8988T (cell line): ENCODE data around the gene RS1.

Source experiments
- DNase-seq: peaks from one replicate; pipeline ENCODE4 v3.0.0; 2011

RS1 gene

GRCh38 chrX:18672008-18672407, at the start of gene RS1:
RS1 (minus strand) TSS chrX:18672108; CDS start chrX:18672068, 40 bp downstream.
- no peak for DNase-seq

DNA sequence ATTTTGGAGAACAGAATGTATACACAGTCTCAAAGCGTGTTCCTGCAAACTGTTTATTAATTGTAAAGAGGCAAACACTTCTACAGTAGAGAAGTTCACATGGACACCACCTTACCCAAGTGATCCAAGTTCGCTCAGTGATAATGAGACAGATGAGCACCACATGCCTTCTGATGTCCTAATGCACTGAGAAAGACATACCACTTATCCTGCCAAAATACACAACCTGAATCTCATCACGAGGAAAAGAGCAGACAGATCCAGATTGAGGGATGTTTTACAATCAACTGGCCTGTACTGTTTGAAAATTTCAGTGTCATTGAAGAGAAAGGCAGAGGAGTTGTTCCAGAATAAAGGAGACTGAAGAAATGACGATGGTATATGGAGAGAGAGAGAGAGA, 47.9 kb upstream of the RS1 start:
- DNase-seq = no peak

DNA sequence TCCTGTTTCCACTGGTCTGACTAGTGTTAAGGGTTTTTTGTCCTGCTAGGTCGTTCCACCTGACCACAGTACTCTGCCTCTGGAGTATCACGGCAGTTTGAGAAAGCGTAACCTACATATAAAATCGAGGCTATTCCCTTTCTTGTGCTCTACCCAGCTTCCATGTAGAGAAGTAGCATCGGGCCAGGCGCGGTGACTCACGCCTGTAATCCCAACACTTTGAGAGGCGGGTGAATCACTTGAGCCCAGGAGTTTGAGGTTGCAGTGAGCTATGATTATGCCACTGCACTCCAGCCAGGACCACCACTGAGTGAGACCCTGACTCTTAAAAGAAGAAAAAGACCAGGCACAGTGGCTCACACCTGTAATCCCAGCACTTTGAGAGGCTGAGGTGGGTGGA, 43.0 kb upstream of the RS1 start:
- no peak for DNase-seq

DNA sequence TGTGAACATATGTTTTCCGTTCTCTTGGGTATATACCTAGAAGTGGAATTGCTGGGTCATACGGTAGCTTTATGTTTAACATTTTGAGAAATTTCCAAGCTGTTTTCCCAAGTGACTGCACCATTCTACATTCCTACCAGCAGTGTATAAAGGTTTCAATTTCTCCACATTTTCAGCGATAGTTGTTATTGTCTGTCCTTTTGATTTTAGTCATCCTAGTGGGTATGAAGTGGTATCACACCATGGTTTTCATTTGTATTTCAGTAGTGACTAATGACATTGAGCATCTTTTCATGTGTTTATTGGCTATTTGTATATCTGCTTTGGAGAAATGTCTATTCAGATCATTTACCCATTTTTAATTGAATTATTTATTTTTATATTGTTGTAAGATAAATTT, 37.9 kb upstream of the RS1 start:
- DNase-seq = no peak

DNA sequence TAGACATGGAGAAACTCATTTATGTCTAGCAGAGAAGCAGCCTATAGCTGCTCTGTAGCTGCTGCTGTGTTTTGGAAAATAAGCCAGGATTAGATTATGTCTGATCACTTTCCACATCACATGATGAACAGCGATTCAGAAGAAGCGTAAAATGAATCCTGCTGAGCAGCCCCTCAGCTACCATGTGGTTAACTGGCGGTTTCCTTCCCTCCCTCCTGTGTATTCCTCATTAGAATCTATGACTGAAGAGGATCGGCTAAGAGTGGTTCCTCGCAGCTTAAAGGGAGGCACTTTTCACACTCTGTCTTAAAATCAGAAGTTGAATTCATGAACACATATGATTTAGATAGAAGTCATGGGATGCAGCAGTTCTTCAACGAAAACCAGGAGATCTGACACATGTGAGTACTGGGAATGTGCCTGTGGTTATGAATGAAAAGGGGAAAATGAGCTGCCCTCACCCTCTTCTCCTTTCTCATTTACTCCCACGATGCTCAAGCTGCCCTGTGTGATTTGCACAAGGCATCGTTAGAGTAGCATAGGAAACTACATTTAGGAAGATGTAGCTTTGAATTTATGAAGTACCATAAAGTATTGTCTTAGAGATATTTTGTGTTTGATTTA, 35.6 kb upstream of the RS1 start, which contains the start of gene PPEF1:
PPEF1 (plus strand) TSS at position 220 of the 624 bp plus-strand sequence; CDS start at position 356, 136 bp downstream.
- DNase-seq = no peak

DNA sequence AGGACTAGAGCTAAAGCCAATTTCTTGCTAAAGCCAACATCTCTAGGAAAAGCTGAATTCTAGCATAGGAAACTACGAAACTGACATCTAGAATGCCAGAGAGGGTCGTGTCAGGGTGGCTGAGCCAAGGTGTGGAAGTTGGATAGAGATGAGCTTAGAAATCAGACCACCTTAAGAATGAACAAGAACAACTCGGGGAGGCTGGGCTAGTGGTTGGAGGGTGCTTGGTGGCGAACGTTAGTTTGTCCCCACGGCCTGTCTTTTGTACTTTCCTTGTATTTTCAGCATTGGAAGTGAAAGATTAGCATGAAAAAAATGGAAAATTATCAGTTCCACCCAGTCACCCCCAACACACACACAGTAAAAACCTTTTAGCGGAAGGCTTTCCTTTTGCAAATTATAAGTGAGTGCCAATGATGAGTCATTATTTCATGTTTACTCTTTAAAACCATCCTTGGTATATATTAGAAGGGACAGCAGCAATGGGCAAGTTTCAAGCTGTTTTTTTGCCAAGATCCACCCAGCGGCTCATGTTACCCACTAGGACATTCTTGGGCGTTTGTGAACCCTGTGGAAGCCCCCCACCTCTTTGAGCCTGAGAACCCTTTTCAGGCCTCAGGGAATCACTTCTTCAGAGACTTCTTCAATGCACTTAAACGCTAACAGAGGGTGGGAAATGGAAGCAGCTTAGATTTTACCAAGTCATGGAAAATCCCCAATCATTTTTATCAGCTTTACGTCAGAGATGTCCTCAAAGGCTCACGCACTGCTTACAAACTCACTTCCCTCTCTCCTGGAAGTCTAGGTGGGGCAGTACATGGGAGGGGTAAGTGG, 30.7 kb upstream of the RS1 start:
- DNase-seq = no peak

GRCh38 chrX:18701621-18702361, 29.9 kb upstream of the RS1 start:
- no peak for DNase-seq

DNA sequence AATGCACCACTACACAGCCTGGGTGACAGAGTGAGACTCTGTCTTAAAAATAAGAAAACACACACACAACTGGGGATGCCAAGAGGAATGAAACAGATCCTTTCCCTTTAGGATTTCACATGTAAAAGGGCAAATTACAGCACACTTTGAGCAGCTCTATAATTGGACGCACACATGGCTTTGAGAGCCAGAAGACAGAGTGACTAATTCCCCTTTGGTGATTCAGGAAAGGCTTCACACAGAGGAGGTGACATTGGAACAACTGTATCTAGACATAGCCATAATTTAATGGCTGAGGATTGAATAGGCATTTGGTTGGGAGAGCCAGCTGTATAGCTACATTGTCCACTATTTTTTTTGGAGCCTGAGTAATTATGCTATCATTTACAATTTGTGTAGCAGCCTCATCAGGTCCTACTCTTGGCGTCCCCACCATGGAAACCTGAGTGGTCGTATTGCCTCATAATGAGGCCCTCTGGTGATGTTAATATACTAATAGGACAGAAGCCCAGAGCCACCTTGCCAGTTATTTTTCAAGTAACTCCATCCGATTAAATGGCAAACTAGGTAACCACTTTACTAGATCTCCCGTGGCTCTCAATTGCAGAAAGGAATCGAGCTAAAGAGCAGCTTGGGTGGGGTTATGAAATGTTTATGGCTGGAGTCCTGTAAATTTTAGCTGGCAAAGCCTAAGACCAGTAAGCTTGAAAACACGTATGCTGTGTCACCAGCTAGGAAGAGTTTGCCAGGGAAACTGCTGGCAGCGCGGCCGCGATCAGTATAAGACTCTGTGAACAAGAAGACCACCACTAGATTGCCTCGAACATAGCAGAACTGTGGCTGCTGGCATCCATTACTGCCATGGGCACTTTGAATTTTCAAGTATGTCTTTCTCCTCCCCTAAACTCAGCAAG, 27.1 kb upstream of the RS1 start:
- no peak for DNase-seq

GRCh38 chrX:18696653-18697052, 24.7 kb upstream of the RS1 start:
- no peak for DNase-seq

DNA sequence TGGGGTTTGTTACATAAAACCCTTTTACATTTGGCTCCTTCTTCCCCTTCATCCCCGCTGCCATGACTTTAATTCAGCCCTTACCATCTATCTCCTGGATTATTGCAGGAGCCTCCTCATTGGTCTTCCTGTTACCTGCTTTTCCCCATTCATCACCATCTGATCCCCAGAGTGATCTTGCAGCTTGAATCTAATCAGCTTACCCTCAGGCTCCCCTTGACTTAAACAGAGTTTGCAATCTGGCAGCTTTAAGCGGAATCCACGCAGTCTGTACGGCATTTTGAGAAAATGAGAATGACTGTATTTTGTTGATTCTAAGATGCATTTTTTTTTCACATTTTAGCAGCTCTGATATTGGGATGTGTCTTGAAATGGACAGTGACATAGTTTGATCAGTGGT, 20.6 kb upstream of the RS1 start:
- DNase-seq = no peak

DNA sequence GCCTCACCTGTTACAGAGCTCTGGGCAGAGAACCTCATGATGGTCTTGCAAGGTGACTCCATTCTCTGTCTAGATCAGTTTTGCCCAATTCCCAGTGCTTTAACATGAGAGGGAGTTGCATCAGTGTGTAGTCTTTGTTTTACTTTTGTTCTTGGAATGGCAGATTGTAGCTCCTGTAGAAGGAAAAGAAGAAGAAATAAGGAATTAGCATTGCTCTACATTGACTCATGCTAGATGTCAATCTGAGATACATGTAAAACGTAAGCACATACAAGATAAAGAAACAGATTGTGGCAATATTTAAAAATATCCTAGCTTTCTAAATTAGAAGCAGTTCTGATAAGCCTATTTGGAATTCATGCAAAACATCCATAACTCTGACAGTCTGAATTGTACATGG, 19.5 kb upstream of the RS1 start:
- no peak for DNase-seq

DNA sequence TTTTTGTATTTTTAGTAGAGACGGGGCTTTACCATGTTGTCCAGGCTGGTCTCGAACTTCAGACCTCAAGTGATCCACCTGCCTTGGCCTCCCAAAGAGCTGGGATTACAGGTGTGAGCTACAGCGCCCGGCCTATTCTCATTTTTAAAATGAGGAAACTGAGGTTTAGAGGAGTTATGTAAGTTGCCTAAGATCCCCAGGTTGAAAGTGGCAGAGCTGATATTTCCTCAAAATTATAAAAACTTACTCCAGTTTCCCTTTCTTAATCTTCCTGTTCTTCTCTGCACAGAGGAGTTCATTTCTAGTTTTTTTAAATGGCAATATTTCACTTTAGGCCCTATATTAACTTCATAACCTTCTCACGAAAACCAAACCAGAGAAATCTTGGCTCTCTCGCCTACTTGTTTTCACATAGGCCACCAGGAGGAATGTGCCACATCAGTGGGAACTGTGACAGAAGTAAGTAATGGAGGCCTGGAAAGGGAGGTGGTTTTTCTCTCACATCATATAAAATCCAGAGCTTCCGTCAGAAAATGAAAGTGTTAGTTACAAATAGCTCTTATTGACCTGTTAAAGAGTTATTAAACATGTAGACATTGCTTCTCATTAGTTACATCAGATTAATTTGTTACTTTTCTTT, 16.1 kb upstream of the RS1 start:
- DNase-seq = no peak

DNA sequence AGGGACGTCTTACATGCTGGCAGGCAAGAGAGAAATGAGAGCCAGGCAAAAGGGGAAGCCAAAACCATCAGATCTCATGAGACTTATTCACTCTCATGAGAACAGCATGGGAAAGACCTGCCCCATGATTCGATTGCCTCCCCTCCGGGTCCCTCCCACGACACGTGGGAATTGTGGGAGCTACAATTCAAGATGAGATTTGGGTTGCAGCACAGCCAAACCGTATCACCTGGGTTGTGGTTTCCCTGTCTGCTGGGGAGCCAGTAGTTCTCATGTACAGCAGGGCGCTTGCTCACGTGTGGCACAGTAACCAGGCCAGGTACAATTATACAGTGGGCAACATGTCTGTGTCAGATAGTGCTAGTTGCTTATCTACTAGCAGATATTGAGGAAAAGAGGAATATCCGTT, 11.1 kb upstream of the RS1 start:
- DNase-seq = no peak

DNA sequence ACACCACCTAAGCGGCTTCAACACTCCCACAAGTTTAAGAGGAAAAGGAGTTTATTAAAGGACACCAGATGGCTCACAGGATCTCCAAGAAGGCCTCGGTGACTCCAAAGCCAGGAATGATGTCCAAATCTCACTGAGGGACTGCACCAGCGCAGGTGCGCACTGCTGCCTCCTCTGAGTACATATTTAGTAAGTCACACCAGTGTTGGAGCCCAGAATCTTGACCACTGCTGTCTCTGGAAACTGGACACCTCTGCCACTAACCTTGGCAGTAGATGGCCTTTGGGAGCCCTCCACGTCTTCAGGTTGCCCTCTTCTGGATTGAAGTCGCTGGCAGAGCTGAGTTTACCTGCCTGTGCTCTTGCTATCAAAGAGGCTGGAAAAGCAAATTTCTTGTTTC, 10.1 kb upstream of the RS1 start:
- DNase-seq = no peak

DNA sequence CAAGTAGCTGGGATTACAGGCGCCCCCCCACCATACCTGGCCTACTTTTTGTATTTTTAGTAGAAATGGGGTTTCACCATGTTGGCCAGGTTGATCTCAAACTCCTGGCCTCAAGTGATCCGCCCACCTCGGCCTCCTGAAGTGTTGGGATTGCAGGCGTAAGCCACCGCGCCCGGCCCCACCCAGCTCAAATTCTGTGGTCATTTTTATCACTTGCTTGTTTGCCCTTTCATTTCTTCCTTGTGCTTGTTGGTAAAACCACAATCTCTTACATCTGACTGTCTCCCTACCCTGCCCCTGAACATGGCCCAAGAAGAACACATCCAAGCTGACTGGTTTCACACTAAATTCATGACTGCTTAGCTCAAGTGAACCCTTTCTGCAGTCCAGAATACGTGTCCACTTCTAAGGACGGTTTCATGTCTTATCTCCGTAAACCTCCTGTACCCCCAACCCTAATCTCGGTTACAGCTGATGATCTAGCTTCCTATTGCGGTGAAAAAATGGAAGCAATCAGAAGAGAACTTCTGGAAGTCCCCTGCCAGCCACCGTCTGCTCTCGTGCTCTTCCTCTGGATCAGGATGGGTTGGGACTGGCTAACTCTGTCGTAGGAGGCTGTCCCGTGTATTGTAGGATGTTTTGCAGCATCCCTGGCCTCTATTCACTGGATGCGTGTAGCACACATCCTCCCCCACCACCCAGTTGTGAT, 5.4 kb upstream of the RS1 start:
- DNase-seq = no peak

DNA sequence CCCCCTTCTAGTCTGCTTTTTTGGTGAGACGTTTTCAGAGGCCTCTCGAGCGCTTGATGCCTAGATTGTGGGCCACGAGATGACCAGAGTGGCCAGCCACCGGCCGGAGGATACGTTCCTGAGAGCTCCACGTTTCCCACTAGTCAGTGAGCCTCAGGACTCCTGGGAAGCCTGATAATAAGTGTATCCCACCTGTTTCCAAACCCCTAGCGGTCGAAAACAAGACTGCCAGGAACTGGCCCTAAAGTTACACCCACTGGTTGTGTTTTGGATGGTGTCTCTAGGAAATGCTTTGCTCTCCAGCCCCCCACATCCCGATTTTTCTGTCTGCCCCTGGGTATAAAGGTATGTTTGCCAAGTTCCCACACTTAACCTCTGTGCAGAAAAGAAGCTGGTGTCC, 4.6 kb upstream of the RS1 start:
- peak; percentile 35 for DNase-seq

- DNase-seq = no peak
These were observed 4.1 kb upstream of the RS1 start for GRCh38 chrX:18676050-18676449.

GRCh38 chrX:18674788-18675735, 3.2 kb upstream of the RS1 start:
- peak; percentile 59 for DNase-seq

DNA sequence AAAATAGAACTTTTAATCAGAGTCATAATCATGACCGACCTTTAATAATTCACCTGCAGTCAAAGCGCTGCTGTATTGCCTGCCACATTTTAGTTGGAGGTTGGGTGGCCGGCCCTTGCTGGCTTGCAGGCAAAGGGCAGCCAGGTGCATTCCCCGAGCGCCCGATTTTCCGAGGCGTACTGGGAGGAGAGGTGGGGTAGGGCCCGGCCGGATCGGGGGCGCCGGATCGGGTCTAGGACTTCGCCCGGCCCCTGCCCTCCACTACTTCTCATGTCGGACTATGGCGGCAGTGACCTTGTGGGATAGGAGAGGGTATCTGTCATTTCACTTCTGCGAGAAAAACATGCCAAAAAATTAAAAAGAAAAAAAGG, 2.5 kb upstream of the RS1 start:
- DNase-seq = no peak

GRCh38 chrX:18668071-18668835, 3.7 kb downstream of the RS1 start:
- no peak for DNase-seq
